Measurements from ENCODE around the gene YWHAH.

GRCh38 chr22:31895411-31896123 is 48.8 kb upstream of the YWHAH start:
- no peak for TF ChIP-seq CTCF (IDR thresholded peaks at IDR 0.05; ENCODE audit: insufficient read depth, low read length, poor library complexity, severe bottlenecking)
- TF ChIP-seq EZH2phosphoT487 (conservative IDR thresholded peaks at IDR 0.05; ENCODE audit: low read length), result no peak
